OCI-LY1 (cell line): ENCODE measurements around the gene RNASEH1.

Source experiments
- H2AFZ ChIP-seq: fragments of 200-600 bp; sonication (generic), shearing (Covaris generic); 2 replicates; pipeline ENCODE4 v1.6.0; 2014; ENCODE audit warnings: antibody characterized with exemption, mild to moderate bottlenecking, low read length
- H3F3A ChIP-seq: fragments of 200-600 bp; sonication (generic), shearing (Covaris generic); 2 replicates; pipeline ENCODE4 v1.6.0; 2014; ENCODE audit warnings: mild to moderate bottlenecking, antibody characterized with exemption, low read length, moderate library complexity; ENCODE audit not compliant: insufficient read depth
- H3K27ac ChIP-seq: fragments of 200-600 bp; sonication (generic); 2 replicates; pipeline ENCODE4 v1.5.1; 2014; ENCODE audit warnings: low read length, mixed run types, mild to moderate bottlenecking, low read depth; ENCODE audit not compliant: poor library complexity, severe bottlenecking
- H3K27me3 ChIP-seq: fragments of 200-600 bp; sonication (generic); 2 replicates; pipeline ENCODE4 v1.6.0; 2014; ENCODE audit warnings: antibody characterized with exemption, mild to moderate bottlenecking, low read length, moderate library complexity; ENCODE audit not compliant: insufficient read depth
- H3K36me3 ChIP-seq: fragments of 200-600 bp; sonication (generic); 2 replicates; pipeline ENCODE4 v1.6.1; 2014; ENCODE audit warnings: mild to moderate bottlenecking, antibody characterized with exemption, low read length, moderate library complexity, mixed read lengths; ENCODE audit not compliant: insufficient read depth
- H3K4me1 ChIP-seq: fragments of 200-600 bp; sonication (generic); 2 replicates; pipeline ENCODE4 v1.5.1; 2014; ENCODE audit warnings: mild to moderate bottlenecking, low read length, moderate library complexity; ENCODE audit not compliant: insufficient read depth, severe bottlenecking
- H3K4me2 ChIP-seq: fragments of 200-600 bp; sonication (generic), shearing (Covaris generic); 2 replicates; pipeline ENCODE4 v1.6.1; 2014; ENCODE audit warnings: low read length
- H3K4me3 ChIP-seq: fragments of 200-600 bp; sonication (generic); 2 replicates; pipeline ENCODE4 v1.5.1; 2014; ENCODE audit warnings: low read length, low read depth, mild to moderate bottlenecking, mixed read lengths; ENCODE audit not compliant: poor library complexity, severe bottlenecking
- H3K79me2 ChIP-seq: fragments of 200-600 bp; shearing (Covaris generic); 2 replicates; pipeline ENCODE4 v1.6.1; 2016; ENCODE audit warnings: mixed run types, low read length, mixed read lengths; ENCODE audit not compliant: insufficient read depth
- H3K9ac ChIP-seq: fragments of 200-600 bp; sonication (generic), shearing (Covaris generic); 2 replicates; pipeline ENCODE4 v1.6.1; 2014; ENCODE audit warnings: mild to moderate bottlenecking, low read length, mixed read lengths
- H3K9me2 ChIP-seq: fragments of 200-600 bp; sonication (generic), shearing (Covaris generic); 2 replicates; pipeline ENCODE4 v1.6.1; 2014; ENCODE audit warnings: low read depth, mild to moderate bottlenecking, low read length, mixed read lengths
- H3K9me3 ChIP-seq: fragments of 200-600 bp; shearing (Covaris generic); 2 replicates; pipeline ENCODE4 v1.6.1; 2014; ENCODE audit warnings: low read length, mixed read lengths
- H4K20me1 ChIP-seq: fragments of 200-600 bp; sonication (generic), shearing (Covaris generic); 2 replicates; pipeline ENCODE4 v1.6.0; 2016; ENCODE audit warnings: mild to moderate bottlenecking, low read length; ENCODE audit not compliant: insufficient read depth
- CTCF ChIP-seq: fragments of 200-600 bp; sonication (generic), shearing (Covaris generic); IDR thresholded peaks from 2 replicates; pipeline ENCODE4 v1.5.1; 2017; ENCODE audit warnings: mild to moderate bottlenecking, antibody characterized with exemption, low read length, moderate library complexity, mixed read lengths
- EZH2 ChIP-seq: fragments of 200-600 bp; sonication (generic), shearing (Covaris generic); IDR thresholded peaks from 2 replicates; pipeline ENCODE4 v1.8.0; 2017; ENCODE audit warnings: borderline replicate concordance, mixed run types, mild to moderate bottlenecking, antibody characterized with exemption, low read length, moderate library complexity, mixed read lengths

Gene RNASEH1

GRCh38 chr2:3504741-3505140 lies 53.4 kb downstream of the RNASEH1 start:
- no peaks in the 10 kb centered on the region for H3F3A ChIP-seq
- H3K9me2 ChIP-seq: no peaks in the 10 kb centered on the region
- no peak overlapping the region for H2AFZ ChIP-seq
- H3K9me3 ChIP-seq: no peaks in the 10 kb centered on the region
- 0 out of 2 replicates have a peak, but pooled peaks cover 3% of the 10 kb centered on the region for H3K79me2 ChIP-seq
- H3K4me1 ChIP-seq: no peaks in the 10 kb centered on the region
- no peak overlapping the region for H3K9ac ChIP-seq
- no peak overlapping the region for H3K4me2 ChIP-seq
- no peak for TF ChIP-seq EZH2
- TF ChIP-seq CTCF: no peak
- no peaks in the 10 kb centered on the region for H4K20me1 ChIP-seq
- H3K27ac ChIP-seq: no peak overlapping the region
- H3K4me3 ChIP-seq: no peak overlapping the region
- peaks cover 71% of the 10 kb centered on the region for H3K36me3 ChIP-seq
- no peaks in the 10 kb centered on the region for H3K27me3 ChIP-seq

GRCh38 chr2:3503483-3503882 lies 54.6 kb downstream of the RNASEH1 start:
- Histone ChIP-seq H3K4me1 (no peaks in the 10 kb centered on the region), H3K4me3 (no peak overlapping the region), H3K9ac (no peak overlapping the region), H3K9me3 (no peaks in the 10 kb centered on the region), H3K27me3 (no peaks in the 10 kb centered on the region), H3K79me2 (0 out of 2 replicates have a peak, but pooled peaks cover 3% of the 10 kb centered on the region), H3K4me2 (no peak overlapping the region), H3K9me2 (no peaks in the 10 kb centered on the region), H2AFZ (no peak overlapping the region), H3K36me3 (peaks cover 76% of the 10 kb centered on the region), H3F3A (no peaks in the 10 kb centered on the region), H4K20me1 (no peaks in the 10 kb centered on the region), H3K27ac (no peak overlapping the region)
- TF ChIP-seq EZH2 (no peak), CTCF (no peak)

- no peak overlapping the region for H3K9ac ChIP-seq
- H3K4me2 ChIP-seq: no peak overlapping the region
- H3K4me1 ChIP-seq: no peaks in the 10 kb centered on the region
- peaks cover 78% of the 10 kb centered on the region for H3K36me3 ChIP-seq
- 0 out of 2 replicates have a peak, but pooled peaks cover 3% of the 10 kb centered on the region for H3K79me2 ChIP-seq
- H2AFZ ChIP-seq: no peak overlapping the region
- H4K20me1 ChIP-seq: no peaks in the 10 kb centered on the region
- H3F3A ChIP-seq: no peaks in the 10 kb centered on the region
- no peaks in the 10 kb centered on the region for H3K27me3 ChIP-seq
- no peak overlapping the region for H3K27ac ChIP-seq
- no peaks in the 10 kb centered on the region for H3K9me3 ChIP-seq
- TF ChIP-seq CTCF (no peak), EZH2 (no peak)
- no peak overlapping the region for H3K4me3 ChIP-seq
- no peaks in the 10 kb centered on the region for H3K9me2 ChIP-seq
Observed at GRCh38 chr2:3503046-3503445, 55.1 kb downstream of the RNASEH1 start.
